Sigmoid colon (tissue), 3 donors: ENCODE results near the gene ANKRD44.

Experiments used
- CTCF ChIP-seq, 4 experiments: fragments of 450-650 bp in 3 of 4; fragments of 200-600 bp in 1 of 4; IDR thresholded peaks; one replicate each; pipeline ENCODE4 v1.5.1; 2016 to 2019; ENCODE audit warnings: antibody characterized with exemption in 4 of 4, mild to moderate bottlenecking in 3 of 4, moderate library complexity in 2 of 4
- POLR2A ChIP-seq, 2 donors: fragments of 450-650 bp; IDR thresholded peaks; one replicate each; pipeline ENCODE4 v1.6.1; 2016; ENCODE audit warnings: antibody characterized with exemption in 2 of 2, mild to moderate bottlenecking in 2 of 2, moderate library complexity in 2 of 2

- TF ChIP-seq CTCF (IDR thresholded peaks at IDR 0.05): no peak
- no peak for TF ChIP-seq POLR2A (IDR thresholded peaks at IDR 0.05)
Measured at GRCh38 chr2:196949116-196949515, 361.5 kb downstream of the ANKRD44 start.
